ENCODE measurements around the gene TCF21.
"Not testable (repeated sequence)": the region's sequence is repeated elsewhere in the genome, so short reads cannot be mapped to it uniquely, and the experiment has no call there.

Gene TCF21

GRCh38 chr6:133923938-133924593 lies 35.2 kb downstream of the TCF21 start:
- peak; percentile 24 for DNase-seq (ENCODE audit: low read depth)

DNA sequence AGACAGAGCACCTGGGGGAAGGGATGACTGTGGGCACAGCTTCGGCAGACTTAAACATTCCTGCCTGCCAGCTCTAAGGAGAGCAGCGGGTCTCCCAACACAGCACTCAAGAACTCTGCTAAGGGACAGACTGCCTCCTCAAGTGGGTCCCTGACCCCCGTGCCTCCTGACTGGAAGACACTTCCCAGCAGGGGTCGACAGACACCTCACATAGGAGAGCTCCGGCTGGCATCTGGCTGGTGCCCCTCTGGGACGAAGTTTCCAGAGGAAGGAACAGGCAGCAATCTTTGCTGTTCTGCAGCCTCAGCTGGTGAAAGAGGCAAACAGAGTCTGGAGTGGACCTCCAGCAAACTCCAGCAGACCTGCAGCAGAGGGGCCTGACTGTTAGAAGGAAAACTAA lies 42.3 kb downstream of the TCF21 start:
- not testable (repeated sequence) for DNase-seq (ENCODE audit: low read depth)

- not testable (repeated sequence) for DNase-seq (ENCODE audit: low read depth)
Measured at GRCh38 chr6:133936352-133936751, 47.4 kb downstream of the TCF21 start.

- no peak for DNase-seq (ENCODE audit: low read depth)
Measured at GRCh38 chr6:133937909-133938308, 49.0 kb downstream of the TCF21 start.

DNA sequence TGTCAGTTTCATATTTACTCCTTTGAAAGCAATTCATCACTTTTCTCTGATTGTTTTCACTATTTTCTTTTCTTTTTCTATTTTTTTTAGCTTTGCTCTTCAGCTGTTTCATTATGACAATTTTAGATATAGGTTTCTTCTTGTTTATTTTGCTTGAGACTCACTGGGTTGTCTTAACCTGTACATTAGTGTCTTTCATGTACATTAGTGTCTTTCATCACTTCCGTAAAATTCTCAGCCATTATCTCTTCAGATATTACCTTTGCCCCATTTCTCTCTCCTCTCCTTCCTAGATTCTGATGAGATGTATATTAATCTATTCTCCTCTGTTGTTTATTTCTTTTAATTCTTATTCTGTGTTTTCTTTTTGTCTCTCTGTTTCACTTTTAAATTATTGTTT lies 49.6 kb downstream of the TCF21 start:
- no peak for DNase-seq (ENCODE audit: low read depth)

GRCh38 chr6:133939778-133940667 lies 51.1 kb downstream of the TCF21 start:
- DNase-seq (ENCODE audit: low read depth), result no peak
